Measurements from ENCODE around the gene LARP6.

- TF ChIP-seq ZFP30 (CRISPR knock-in tag; IDR thresholded peaks at IDR 0.05) (no peak), PPARA (CRISPR knock-in tag; IDR thresholded peaks at IDR 0.05; ENCODE audit: borderline replicate concordance) (no peak), POU6F1 (CRISPR knock-in tag; IDR thresholded peaks at IDR 0.05; ENCODE audit: borderline replicate concordance, low read depth) (no peak), SNAI2 (CRISPR knock-in tag; IDR thresholded peaks at IDR 0.05) (no peak), ZC3H10 (CRISPR knock-in tag; IDR thresholded peaks at IDR 0.05) (no peak), PATZ1 (CRISPR knock-in tag; IDR thresholded peaks at IDR 0.05; ENCODE audit: borderline replicate concordance) (no peak), ZNF565 (CRISPR knock-in tag; conservative IDR thresholded peaks at IDR 0.05; ENCODE audit: low read depth) (no peak), OSR1 (CRISPR knock-in tag; IDR thresholded peaks at IDR 0.05) (no peak), TOX (CRISPR knock-in tag; IDR thresholded peaks at IDR 0.05; ENCODE audit: borderline replicate concordance) (no peak), ARNTL (CRISPR knock-in tag; IDR thresholded peaks at IDR 0.05; ENCODE audit: borderline replicate concordance, low read depth) (no peak), ZFP3 (CRISPR knock-in tag; IDR thresholded peaks at IDR 0.05) (no peak), ZNF70 (CRISPR knock-in tag; IDR thresholded peaks at IDR 0.05) (no peak), GLIS3 (CRISPR knock-in tag; IDR thresholded peaks at IDR 0.05) (no peak)
Observed at GRCh38 chr15:70853318-70853972, 512 bp downstream of the LARP6 start.
